Measurements from ENCODE around the gene STPG4. TPM values are rescaled to one million over a fixed set of nuclear protein-coding genes. Genes with fewer than 3 reads are reported as not detected.

Gene STPG4
- polyA plus RNA-seq, 3 donors = 0.20 to 0.24 TPM; not detected in 1

DNA sequence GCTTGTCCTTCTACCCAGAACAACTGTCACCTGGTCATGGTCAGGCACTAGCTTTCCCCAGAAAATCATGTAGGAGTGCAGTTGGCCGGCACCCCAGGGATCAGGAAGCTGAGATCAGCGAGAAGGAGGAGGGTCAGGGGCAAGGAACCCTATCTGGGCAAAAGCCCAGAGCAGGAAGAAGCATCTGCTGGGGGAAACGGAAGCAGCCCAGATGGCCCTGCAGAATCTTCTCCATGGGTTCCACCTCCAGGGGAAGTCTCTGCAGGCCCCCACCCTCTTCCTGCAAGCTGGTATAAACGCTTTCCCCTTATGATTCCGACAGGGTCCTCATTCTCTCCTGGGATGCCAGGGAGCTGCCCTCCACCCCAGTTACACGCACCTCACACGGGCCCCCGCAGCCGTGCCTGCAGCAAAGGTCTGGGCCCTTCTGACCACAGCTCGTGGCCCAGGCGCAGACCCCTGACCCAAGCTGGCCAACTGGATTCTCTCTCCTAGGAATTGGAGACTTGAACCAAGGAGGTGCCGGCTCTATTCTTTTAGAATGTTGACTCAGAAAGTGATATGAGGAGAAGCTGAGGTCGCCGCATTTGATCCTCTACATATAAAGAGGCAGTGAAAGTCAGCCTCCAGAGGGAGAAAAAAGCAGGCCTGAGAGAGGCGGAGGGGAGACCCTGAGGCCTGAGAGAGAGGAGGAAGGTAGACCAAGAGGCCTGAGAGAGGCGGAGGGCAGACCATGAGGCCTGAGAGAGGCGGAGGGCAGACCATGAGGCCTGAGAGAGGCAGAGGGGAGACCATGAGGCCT, 71.0 kb downstream of the STPG4 start:
- Histone ChIP-seq H3K9me3 (replicated peaks in 1 of 2; ENCODE audit: control insufficient read depth in 1 of 2, insufficient read depth in 1 of 2, low read length in 2 of 2) (no peaks in the 10 kb centered on the region), H3K36me3 (replicated peaks in 1 of 2; ENCODE audit: control insufficient read depth in 1 of 2, insufficient read depth in 2 of 2, low read length in 2 of 2) (no peaks in the 10 kb centered on the region), H3K79me2 (ENCODE audit: insufficient read depth, low read length) (no peaks in the 10 kb centered on the region), H3K4me2 (replicated peaks; ENCODE audit: extremely low read depth, low read length, poor library complexity, severe bottlenecking) (peak overlapping the region; percentile 54), H3K27ac (ENCODE audit: low read depth in 1 of 2, low read length in 2 of 2) (peak overlapping the region; percentile 80 to 91), H2AFZ (ENCODE audit: insufficient read depth, low read depth, low read length, poor library complexity, severe bottlenecking) (peak overlapping the region; percentile 54), H3K27me3 (ENCODE audit: control insufficient read depth in 2 of 2, insufficient read depth in 2 of 2, low read length in 2 of 2) (no peaks in the 10 kb centered on the region), H3K4me1 (ENCODE audit: control insufficient read depth in 1 of 2, insufficient read depth in 2 of 2, low read length in 2 of 2) (peaks cover 52 to 54% of the 10 kb centered on the region in 2 donors), H3K4me3 (replicated peaks in 1 of 3; ENCODE audit: low read depth in 2 of 3, low read length in 3 of 3) (peak overlapping the region in 2 of 3 experiments; percentile 26 to 58), H4K20me1 (ENCODE audit: insufficient read depth, low read length) (no peaks in the 10 kb centered on the region), H3K9ac (ENCODE audit: insufficient read depth, low read length, poor library complexity, severe bottlenecking) (peak overlapping the region; percentile 53)
- peak in 2 of 3 donors; percentile 50 to 74 for DNase-seq
- Mint-ChIP-seq H3K36me3 (peaks cover 5% of the 10 kb centered on the region in 2 donors), H3K4me3 (peak overlapping the region; percentile 77 to 78), H3K27me3 (ENCODE audit: low read depth in 3 of 3) (peaks cover 0 to 13% (median 0%) of the 10 kb centered on the region in 3 donors), H3K27ac (peak overlapping the region; percentile 86 to 95 (median 91)), H3K4me1 (peaks cover 73% of the 10 kb centered on the region), H3K9me3 (peaks cover 0 to 2% (median 0%) of the 10 kb centered on the region in 7 donors)
- intact Hi-C loops (cut with micrococcal nuclease) = no loop called here
- 41% methylated on average over 7 of the region's 17 CpGs for WGBS (ENCODE audit: insufficient coverage)
- TF ChIP-seq, protein P1, sequence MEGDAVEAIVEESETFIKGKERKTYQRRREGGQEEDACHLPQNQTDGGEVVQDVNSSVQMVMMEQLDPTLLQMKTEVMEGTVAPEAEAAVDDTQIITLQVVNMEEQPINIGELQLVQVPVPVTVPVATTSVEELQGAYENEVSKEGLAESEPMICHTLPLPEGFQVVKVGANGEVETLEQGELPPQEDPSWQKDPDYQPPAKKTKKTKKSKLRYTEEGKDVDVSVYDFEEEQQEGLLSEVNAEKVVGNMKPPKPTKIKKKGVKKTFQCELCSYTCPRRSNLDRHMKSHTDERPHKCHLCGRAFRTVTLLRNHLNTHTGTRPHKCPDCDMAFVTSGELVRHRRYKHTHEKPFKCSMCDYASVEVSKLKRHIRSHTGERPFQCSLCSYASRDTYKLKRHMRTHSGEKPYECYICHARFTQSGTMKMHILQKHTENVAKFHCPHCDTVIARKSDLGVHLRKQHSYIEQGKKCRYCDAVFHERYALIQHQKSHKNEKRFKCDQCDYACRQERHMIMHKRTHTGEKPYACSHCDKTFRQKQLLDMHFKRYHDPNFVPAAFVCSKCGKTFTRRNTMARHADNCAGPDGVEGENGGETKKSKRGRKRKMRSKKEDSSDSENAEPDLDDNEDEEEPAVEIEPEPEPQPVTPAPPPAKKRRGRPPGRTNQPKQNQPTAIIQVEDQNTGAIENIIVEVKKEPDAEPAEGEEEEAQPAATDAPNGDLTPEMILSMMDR (IDR thresholded peaks at IDR 0.05) = no peak

DNA sequence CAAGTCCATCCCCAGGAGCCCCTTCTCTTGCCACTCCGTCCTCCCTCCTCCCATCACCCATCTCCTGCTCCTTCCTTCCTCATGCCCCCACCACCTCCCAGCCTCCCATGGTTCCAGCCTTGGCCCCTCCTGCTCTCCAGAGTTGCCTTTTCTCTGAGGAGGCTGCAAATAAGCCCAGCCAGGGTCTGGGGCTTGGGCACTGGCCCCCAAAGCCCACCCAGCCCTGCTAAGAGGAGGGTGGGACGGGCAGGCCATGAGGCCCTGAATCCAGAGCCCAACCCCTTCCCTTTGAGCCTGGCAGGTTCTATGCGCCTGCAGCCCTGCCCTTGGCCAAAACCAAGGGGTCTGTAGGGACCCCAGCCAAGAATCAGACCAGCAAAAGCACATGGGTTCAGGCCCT, 71.6 kb downstream of the STPG4 start:
- WGBS (ENCODE audit: insufficient coverage) = 79% methylated on average over 2 of the region's 3 CpGs
- no peaks in the 10 kb centered on the region for H3K36me3 ChIP-seq (replicated peaks in 1 of 2; ENCODE audit: control insufficient read depth in 1 of 2, insufficient read depth in 2 of 2, low read length in 2 of 2)

More for the DNA sequence above, 71.6 kb downstream of the STPG4 start:
- Mint-ChIP-seq H3K4me3 (peak overlapping the region; percentile 77 to 78), H3K4me1 (peaks cover 73% of the 10 kb centered on the region), H3K36me3 (peaks cover 8 to 9% of the 10 kb centered on the region in 2 donors), H3K9me3 (peaks cover 0 to 2% (median 0%) of the 10 kb centered on the region in 7 donors), H3K27ac (peak overlapping the region; percentile 85 to 95 (median 91)), H3K27me3 (ENCODE audit: low read depth in 3 of 3) (peaks cover 0 to 13% (median 0%) of the 10 kb centered on the region in 3 donors)
- Histone ChIP-seq H3K4me3 (replicated peaks in 1 of 3; ENCODE audit: low read depth in 2 of 3, low read length in 3 of 3) (peak overlapping the region in 2 of 3 experiments; percentile 26 to 58), H3K9ac (ENCODE audit: insufficient read depth, low read length, poor library complexity, severe bottlenecking) (peak overlapping the region; percentile 53), H3K4me2 (replicated peaks; ENCODE audit: extremely low read depth, low read length, poor library complexity, severe bottlenecking) (peak overlapping the region; percentile 54), H3K27ac (ENCODE audit: low read depth in 1 of 2, low read length in 2 of 2) (peak overlapping the region; percentile 80 to 91), H3K79me2 (ENCODE audit: insufficient read depth, low read length) (no peaks in the 10 kb centered on the region), H4K20me1 (ENCODE audit: insufficient read depth, low read length) (no peaks in the 10 kb centered on the region), H3K9me3 (replicated peaks in 1 of 2; ENCODE audit: control insufficient read depth in 1 of 2, insufficient read depth in 1 of 2, low read length in 2 of 2) (no peaks in the 10 kb centered on the region), H3K4me1 (ENCODE audit: control insufficient read depth in 1 of 2, insufficient read depth in 2 of 2, low read length in 2 of 2) (peaks cover 58 to 60% of the 10 kb centered on the region in 2 donors), H2AFZ (ENCODE audit: insufficient read depth, low read depth, low read length, poor library complexity, severe bottlenecking) (peak overlapping the region; percentile 54), H3K27me3 (ENCODE audit: control insufficient read depth in 2 of 2, insufficient read depth in 2 of 2, low read length in 2 of 2) (no peaks in the 10 kb centered on the region)
- TF ChIP-seq, protein P1 (IDR thresholded peaks at IDR 0.05) = no peak
- intact Hi-C loops (cut with micrococcal nuclease) = no loop called here
- no peak for DNase-seq

All from CD14-positive monocyte (primary cell).